ENCODE data around the gene TMEM181.
"Not testable (repeated sequence)": the region's sequence is repeated elsewhere in the genome, so short reads cannot be mapped to it uniquely, and the experiment has no call there.

Gene TMEM181

GRCh38 chr6:158597565-158597964 lies 37.7 kb downstream of the TMEM181 start:
- DNase-seq: no peak

GRCh38 chr6:158599635-158600034 lies 39.7 kb downstream of the TMEM181 start:
- DNase-seq: no peak

GRCh38 chr6:158603261-158604047 lies 43.6 kb downstream of the TMEM181 start:
- no peak for DNase-seq

- no peak for DNase-seq
These were observed 44.1 kb downstream of the TMEM181 start for GRCh38 chr6:158604048-158604406.

GRCh38 chr6:158605266-158605878 lies 45.5 kb downstream of the TMEM181 start:
- DNase-seq: peak; percentile 75

- DNase-seq: not testable (repeated sequence)
These were observed 46.1 kb downstream of the TMEM181 start for GRCh38 chr6:158606011-158606410.

- DNase-seq: no peak
These were observed 47.0 kb downstream of the TMEM181 start for GRCh38 chr6:158606935-158607334.

- no peak for DNase-seq
These were observed 47.7 kb downstream of the TMEM181 start for GRCh38 chr6:158607411-158608170.

- no peak for DNase-seq
These were observed 48.3 kb downstream of the TMEM181 start for GRCh38 chr6:158608221-158608620.

GRCh38 chr6:158609455-158610155 lies 49.7 kb downstream of the TMEM181 start:
- DNase-seq: no peak

- no peak for DNase-seq
These were observed 50.6 kb downstream of the TMEM181 start for GRCh38 chr6:158610319-158610968.

GRCh38 chr6:158611039-158611438 lies 51.1 kb downstream of the TMEM181 start:
- no peak for DNase-seq

- DNase-seq: no peak
These were observed 51.9 kb downstream of the TMEM181 start for GRCh38 chr6:158611541-158612370.

GRCh38 chr6:158614606-158615005 lies 54.7 kb downstream of the TMEM181 start:
- DNase-seq: not testable (repeated sequence)

GRCh38 chr6:158618289-158618688 lies 58.4 kb downstream of the TMEM181 start:
- not testable (repeated sequence) for DNase-seq

- DNase-seq: no peak
These were observed 60.3 kb downstream of the TMEM181 start for GRCh38 chr6:158619922-158620801.

- DNase-seq: no peak
These were observed 61.2 kb downstream of the TMEM181 start for GRCh38 chr6:158620963-158621693.

GRCh38 chr6:158621694-158622544 lies 62.0 kb downstream of the TMEM181 start:
- DNase-seq: no peak

Measured in NCI-H1092 treated with DMSO at 0.1 percent for 48 hours (cell line).